ENCODE data around the gene NCS1.

NCS1 gene

GRCh38 chr9:130196643-130197042, 24.4 kb downstream of the NCS1 start:
- no peak for DNase-seq

DNA sequence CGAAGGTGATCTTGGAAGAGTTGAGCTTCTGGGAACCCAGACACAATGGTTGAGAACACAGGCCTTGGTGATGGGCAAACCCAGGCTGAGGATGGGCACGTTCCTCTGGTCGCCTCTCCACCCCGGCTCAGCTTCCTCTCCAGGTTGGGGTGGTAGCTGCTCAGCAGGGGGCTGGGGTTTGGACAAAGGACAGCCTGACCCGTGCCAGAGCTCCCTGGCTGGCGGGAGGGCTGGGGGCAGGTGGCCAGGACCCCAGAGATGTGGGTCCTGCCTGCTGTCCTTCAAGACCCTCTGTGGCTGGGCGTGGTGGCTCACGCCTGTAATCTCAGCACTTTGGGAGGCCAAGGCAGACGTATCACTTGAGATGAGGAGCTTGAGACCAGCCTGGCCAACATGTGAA, 25.2 kb downstream of the NCS1 start:
- DNase-seq, result no peak

GRCh38 chr9:130197888-130198287, 25.7 kb downstream of the NCS1 start:
- DNase-seq, result no peak

DNA sequence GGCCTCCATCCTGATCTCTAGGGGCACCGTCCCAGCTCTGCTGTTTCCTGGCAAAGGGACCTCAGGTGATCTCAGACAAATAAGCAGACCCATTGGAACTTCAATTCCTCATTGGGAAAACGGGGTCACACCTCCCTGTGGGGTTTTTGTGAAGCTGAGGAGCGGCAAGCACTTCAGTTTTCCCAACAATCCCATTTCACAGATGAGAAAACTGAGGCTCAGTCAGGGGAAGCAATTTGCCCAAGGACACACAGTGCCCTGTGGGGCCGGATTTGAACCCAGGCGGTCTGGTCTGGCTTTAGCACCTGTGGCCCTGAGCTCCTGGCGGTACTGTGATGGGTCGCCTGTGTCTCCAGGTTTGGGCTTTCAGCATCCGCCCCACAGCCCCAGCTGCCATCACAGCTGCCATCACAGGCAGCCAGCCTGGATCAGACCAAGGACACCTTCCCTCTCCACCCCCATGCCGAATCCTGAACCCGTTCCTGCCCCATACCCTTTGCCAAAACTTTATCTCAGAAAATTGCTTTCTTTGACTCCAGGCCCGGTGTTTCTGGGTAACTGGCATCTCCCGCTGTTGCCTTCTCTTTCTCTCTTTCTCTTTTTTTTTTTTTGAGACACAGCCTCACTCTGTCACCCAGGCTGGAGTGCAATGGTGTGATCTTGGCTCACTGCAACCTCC, 26.4 kb downstream of the NCS1 start:
- DNase-seq, result no peak

DNA sequence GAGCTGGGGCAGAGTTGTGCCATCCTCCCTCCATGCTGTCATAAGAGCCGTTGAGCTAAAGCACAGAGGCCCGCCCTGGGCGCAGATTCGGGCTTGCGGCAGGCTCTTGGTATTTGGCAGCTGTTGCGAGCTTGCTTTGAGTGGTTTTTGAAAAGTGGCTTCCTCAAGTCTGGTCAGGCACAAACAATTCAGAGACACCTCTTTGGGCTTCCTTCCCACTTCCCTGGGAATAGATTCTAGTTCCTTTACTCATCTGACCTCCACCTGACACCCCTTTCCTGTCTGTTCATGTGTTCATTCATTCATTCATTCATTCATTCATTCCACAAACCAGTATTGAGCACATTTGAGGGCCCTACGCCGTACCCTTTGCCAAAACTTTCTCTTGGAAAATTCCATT, 27.4 kb downstream of the NCS1 start:
- no peak for DNase-seq

DNA sequence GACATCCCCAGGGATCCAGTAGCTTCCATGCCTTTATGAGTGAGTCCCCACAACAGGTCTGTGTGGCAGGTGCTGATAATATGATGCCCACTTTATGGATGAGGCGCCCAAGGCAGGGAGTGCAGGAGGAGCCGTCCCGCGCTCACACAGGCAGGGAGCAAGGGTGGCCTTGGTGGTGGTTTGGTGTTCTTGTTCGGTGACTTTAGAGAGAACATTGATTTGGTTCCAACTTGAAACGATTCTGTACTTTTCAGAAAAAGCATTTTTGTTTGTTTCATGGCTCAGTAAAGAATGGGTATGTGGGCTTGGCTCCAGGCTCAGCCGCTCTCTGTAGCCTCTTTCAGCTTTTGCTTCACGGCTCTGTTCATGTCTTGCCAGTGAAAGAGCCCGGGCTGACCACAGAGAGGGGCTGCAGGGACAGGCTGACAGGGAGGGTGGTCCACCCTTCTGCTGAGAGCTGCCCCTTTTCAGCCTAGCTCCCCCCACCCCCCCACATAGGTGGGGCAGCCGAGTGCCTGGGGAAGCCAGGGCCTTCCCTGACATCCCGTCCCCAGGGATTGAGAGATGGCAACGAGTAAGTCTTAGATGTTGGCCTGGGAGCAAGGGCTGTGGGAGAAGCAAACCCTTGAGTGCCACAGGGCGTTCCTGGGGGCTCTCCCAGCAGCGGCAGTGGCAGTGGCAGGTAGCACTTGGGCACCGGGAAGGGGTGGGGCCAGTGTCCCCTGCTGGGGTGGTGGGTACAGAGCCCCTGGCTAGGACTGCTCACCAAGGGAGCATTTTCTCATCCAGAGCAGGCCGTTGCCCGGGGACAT, 28.0 kb downstream of the NCS1 start:
- DNase-seq, result no peak

DNA sequence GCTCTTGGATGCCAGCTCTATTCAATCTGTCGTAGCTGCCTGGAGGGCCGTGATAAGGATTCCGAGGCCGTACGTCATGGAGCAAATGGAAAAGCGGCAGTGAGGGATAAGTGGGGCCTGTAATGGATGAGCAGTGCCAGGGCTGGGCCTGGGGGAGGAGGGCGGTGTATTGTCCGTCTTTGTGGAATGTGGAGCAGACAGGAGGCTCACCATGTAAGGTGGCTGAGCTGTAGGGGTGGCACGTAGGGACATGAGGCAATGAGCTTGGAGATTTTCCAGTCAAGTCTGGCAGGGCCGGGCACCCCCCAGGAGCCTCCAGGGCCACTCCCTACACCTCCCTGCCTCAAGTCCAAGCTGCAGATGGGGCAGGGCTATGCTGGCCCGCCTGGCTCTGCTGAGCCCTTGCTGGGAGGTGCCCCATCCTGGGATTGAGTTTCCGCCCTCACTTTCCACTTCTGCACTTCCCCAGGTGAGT, 29.2 kb downstream of the NCS1 start:
- DNase-seq, result no peak

- DNase-seq, result no peak
Observed at GRCh38 chr9:130201974-130202373, 29.8 kb downstream of the NCS1 start.

DNA sequence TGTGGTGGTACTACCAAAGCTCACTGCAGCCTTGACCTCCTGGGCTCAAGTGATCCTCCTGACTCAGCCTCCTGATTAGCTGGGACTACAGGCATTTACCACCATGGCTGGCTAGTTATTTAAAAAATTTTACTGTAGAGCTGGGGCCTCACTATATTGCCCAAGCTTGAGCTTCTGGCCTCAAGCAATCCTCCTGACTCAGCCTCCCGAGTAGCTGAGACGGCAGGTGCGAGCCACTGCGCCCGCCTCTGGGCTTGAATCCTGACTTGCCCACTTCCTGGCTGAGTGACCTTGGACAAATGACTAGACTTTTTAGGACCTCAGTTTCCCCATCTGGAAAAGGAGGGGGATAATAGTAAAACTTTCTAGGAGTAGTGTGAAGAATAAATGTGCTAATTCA, 32.1 kb downstream of the NCS1 start:
- no peak for DNase-seq

GRCh38 chr9:130204959-130205358, 32.8 kb downstream of the NCS1 start:
- no peak for DNase-seq

DNA sequence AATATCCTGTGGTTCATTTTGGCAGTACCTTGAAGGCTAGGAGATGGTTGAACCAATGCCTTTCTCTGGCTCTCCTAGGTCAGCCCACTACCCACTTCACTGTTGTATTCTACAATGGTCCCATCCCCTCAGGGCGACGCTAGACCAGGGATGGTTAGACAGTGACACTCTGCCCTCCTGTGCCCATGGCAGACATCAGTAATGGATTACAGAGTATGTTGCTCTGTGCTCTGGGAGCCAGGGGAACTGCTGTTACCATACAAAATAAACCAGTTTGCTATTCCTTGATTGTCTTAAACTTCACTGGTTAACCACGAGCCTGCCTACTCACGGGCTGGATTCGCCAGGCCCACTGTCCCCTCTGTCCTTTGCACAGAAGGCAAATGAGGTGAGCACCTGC, 33.7 kb downstream of the NCS1 start:
- DNase-seq, result no peak

DNA sequence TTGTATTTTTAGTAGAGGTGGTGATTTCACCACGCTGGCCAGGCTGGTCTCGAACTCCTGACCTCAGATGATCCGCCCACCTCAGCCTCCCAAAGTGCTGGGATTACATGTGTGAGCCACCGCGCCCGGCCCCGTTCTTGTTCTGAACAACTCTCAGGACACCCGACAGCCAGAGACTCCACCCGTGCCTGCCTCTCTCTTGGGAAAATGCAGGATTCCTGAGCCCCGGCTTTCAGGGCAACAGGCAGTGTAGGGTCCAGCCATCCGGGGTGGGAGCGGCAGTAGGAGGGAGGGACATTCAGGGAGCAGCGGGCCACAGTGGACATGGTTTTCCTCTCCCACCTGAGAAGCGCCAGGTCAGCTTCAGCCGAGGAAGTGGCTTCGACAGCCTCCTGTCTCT, 34.4 kb downstream of the NCS1 start:
- DNase-seq, result no peak

DNA sequence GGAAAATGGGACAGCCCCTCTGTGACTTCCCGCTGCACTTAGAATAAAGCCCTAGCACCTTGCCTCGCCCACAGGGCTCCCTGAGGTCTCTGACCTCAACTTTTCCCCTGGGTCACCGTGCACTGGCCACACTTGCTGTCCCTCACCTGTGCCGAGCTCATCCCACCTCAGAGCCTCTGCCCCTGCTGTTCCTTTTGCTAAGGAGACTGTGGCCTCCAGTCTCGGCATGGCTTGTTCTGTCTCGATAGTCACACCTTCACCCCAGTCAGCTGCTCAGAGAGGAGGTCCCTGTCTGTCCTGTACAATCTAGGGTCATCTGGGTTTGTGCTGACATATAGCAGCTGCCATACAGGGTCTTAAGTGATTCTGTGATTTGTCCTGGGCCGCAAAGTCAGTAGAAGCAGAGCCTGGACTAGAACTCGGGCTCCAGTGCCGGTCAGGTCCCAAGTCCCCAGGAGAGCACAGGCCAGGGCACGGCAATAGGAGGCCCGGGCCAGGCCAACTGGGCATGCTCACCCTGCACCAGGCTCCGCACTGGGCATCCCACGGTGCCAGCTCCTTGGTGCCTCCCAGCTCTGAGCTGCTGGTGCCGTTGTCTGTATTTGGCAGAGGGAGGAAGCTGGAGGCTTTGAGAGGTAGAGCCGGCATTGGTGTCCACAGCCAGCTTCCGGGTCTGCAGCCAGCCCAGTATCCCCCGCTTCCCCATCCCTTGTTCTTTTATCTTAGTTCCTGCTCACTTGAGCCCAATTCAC, 35.2 kb downstream of the NCS1 start:
- DNase-seq, result no peak

DNA sequence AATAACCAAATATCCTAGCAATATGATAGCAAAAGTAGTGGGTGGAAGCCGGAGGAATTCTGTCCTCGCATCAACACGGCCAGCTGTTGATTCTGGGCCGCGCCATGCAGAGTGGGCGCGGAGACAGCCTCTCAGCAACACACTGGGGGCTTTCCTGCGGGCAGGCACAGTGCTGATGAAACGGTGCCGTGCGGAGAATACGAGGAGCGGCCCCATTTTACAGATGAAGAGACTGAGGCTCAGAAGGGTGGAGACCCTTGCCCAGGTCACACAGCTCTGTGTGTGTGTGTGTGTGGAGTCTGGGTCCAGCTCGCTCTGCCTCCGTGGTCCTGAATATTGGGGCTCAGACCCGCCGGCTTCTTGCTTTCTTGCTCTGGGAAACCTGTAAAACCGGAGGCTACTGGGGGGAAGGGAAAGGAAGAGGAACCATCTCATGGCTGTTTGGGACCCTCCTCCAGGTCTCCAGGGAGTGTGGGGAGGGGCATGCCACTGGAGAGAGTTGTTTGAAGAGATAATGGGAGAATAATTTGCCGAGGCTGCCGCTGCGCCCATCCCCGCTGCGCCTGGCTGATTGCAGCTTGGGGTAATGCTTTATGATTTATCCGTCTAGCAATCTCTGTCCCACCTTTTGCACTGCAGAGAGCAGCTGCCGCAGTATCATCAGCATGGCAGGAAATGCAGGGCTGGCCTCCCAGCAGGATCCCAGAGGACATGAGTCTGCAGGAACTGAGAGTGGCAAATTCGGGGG, 36.6 kb downstream of the NCS1 start:
- DNase-seq, result no peak

DNA sequence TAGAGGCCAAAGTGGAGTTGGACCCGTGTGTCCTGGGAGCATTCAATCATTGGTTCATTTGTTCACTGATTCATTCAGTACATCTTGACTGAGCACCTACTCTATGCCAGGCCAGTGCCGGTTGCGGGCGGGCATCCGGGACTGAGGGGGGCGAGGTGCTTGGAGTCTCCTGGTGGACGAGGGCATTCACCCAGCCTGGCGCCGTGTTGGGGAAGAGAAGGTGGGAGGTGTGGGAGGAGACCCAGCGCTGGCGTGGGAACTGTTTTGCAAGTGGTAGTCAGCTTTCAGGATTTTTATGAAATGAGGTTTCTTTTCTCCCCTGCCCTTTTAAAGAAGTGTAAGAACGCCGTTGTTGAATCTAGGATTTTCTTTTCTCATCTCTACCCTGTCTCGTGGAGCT, 37.2 kb downstream of the NCS1 start:
- DNase-seq, result no peak

DNA sequence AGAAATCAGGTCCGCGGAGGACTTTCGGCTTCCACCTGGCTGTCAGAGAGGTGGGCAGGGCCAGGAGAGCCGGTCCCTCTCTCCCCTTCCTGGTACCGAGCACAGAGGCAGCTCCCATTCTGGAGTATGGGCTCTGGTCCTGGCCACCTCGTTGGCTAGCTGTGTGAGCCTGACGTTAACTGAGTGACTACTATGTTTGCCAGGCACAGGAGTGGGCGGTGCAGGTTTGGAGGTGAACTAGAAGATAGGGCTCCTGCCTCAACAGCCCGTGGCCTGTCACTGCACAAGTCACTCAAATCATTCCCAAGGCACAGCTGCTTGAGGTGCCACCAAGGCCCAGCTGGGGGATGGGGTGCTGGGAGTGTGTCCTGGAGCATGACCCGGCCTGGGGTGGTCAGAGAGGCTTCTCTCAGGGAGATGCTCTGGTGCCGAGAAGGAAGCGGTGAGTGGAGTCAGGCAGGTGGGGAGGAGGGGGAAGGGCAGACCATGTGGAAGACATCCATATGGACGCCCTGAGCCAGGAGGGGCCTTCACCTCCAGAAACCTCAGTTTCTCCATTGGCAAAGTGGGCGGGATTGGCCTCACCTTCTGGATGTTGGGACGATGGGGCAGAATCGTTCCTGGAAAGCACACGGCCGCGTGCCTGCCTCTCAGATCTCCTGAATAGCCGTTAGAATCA, 39.5 kb downstream of the NCS1 start:
- no peak for DNase-seq

DNA sequence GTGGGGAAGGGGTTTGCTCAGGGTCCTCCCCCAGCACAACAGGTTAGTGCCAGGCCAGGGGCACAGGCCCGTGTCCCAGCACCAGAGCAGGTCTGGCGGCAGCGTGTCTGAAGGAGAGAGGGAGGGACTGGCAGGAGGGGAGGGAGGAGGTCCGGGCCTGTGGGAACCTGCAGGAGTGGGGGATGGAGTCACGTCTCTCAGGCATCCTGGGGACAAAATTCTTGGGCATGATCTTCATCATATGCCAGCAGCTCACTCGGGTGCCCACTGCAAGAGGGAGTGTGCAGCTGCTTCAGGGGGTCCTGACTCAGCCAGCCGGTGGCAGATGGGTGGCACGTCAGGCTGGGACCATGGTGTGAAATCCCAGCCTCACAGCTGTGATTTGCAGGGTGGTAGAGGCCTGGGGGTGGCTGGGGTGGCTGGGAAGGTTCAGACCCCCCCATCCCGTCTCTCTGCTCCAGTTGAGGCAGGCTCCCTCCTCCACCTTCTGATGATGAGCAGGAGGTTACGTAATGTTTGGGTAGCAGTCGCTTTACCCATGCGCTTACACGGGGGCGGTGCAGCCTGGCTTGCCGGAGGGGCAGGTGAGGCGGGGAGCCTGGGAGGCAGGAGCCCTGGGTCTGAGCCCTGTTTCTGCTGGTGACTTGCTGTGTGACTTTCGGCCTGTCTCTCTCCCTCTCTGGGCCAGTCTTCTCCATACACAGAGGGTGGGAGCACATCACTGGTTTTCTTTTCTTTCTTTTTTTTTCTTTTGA, 40.5 kb downstream of the NCS1 start:
- DNase-seq, result no peak

- DNase-seq, result no peak
Observed at GRCh38 chr9:130213911-130214761, 41.9 kb downstream of the NCS1 start.

DNA sequence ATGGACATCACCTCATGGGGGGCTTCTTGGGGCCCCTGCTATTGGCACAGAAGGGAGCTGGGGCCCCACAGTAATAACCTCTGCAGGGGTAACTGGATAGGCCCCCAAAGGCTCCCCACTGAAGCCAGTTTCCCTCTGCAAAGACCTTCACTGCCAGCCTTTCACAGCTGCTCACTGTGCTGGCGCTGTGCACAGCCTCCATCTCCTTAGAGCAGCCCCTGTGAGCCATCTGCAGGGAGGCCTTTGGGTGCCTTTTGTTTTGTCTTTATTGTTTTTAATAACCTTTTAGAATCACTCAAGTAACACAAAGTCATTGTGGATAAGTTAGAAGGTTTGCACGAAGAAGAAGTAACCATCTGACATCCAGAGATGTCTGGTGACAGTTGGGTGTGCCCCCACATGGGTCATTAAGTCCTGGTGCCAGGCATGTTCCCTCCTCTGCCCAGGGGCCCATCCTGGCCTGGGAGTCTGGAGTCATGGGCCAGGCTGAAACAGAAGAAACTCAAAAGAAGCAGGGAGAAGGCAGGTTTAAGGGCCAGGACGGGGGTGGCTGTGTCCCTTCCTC, 42.7 kb downstream of the NCS1 start:
- no peak for DNase-seq

Data from CD4-positive, alpha-beta T cell treated with Interleukin-4 for 1 hour (primary cell).